MM.1S (cell line): ENCODE results near the gene TMEM82.

ENCODE experiments used
- DNase-seq: peaks from one replicate; pipeline ENCODE4 v3.0.0-alpha.2; 2015
- H2AFZ ChIP-seq: fragments of 300-600 bp; sonication (generic); 2 replicates; pipeline ENCODE4 v1.6.0; 2016; ENCODE audit warnings: antibody characterized with exemption, low read length
- H3F3A ChIP-seq: fragments of 300-600 bp; sonication (generic); 2 replicates; pipeline ENCODE4 v1.6.1; 2016; ENCODE audit warnings: mild to moderate bottlenecking, antibody characterized with exemption, low read length, moderate library complexity, mixed read lengths; ENCODE audit not compliant: insufficient read depth
- H3K27ac ChIP-seq: fragments of 300-600 bp; sonication (generic); 2 replicates; pipeline ENCODE4 v1.5.1; 2016; ENCODE audit warnings: mild to moderate bottlenecking, low read length
- H3K27me3 ChIP-seq: fragments of 300-600 bp; sonication (generic); replicated peaks from 2 replicates; pipeline ENCODE4 v1.6.0; 2016; ENCODE audit warnings: low read length; ENCODE audit not compliant: insufficient read depth
- H3K36me3 ChIP-seq: fragments of 300-600 bp; sonication (generic); replicated peaks from 2 replicates; pipeline ENCODE4 v1.6.1; 2016; ENCODE audit warnings: mild to moderate bottlenecking, low read length, mixed read lengths; ENCODE audit not compliant: insufficient read depth
- H3K4me1 ChIP-seq: fragments of 300-600 bp; sonication (generic); 2 replicates; pipeline ENCODE4 v1.6.1; 2016; ENCODE audit warnings: low read length, mixed read lengths
- H3K4me2 ChIP-seq: fragments of 300-600 bp; sonication (generic); 2 replicates; pipeline ENCODE4 v1.6.0; 2016; ENCODE audit warnings: low read depth, low read length
- H3K4me3 ChIP-seq: fragments of 300-600 bp; sonication (generic); 2 replicates; pipeline ENCODE4 v1.5.1; 2016; ENCODE audit warnings: low read length, mixed read lengths
- H3K79me2 ChIP-seq: fragments of 300-600 bp; sonication (generic); 2 replicates; pipeline ENCODE4 v1.6.1; 2016; ENCODE audit warnings: mixed run types, low read length, mixed read lengths
- H3K9ac ChIP-seq: fragments of 300-600 bp; sonication (generic); 2 replicates; pipeline ENCODE4 v1.6.1; 2016; ENCODE audit warnings: low read length, mixed read lengths
- H3K9me2 ChIP-seq: fragments of 300-600 bp; sonication (generic); replicated peaks from 2 replicates; pipeline ENCODE4 v1.6.1; 2016; ENCODE audit warnings: mild to moderate bottlenecking, low read length, mixed read lengths; ENCODE audit not compliant: insufficient read depth
- H3K9me3 ChIP-seq: fragments of 300-600 bp; sonication (generic); replicated peaks from 2 replicates; pipeline ENCODE4 v1.6.1; 2016; ENCODE audit warnings: mild to moderate bottlenecking, low read length, mixed read lengths; ENCODE audit not compliant: insufficient read depth
- H4K20me1 ChIP-seq: fragments of 300-600 bp; sonication (generic); 2 replicates; pipeline ENCODE4 v1.6.1; 2016; ENCODE audit warnings: mild to moderate bottlenecking, low read length, moderate library complexity, mixed read lengths; ENCODE audit not compliant: insufficient read depth
- CTCF ChIP-seq: fragments of 300-600 bp; sonication (generic); IDR thresholded peaks from 2 replicates; pipeline ENCODE4 v1.5.1; 2016; ENCODE audit warnings: antibody characterized with exemption, low read length, mixed read lengths
- EZH2 ChIP-seq: fragments of 300-600 bp; sonication (generic); optimal IDR thresholded peaks from 2 replicates; pipeline ENCODE3; 2017; ENCODE audit warnings: low read depth, mild to moderate bottlenecking, antibody characterized with exemption, low read length, mixed read lengths
- EZH2phosphoT487 ChIP-seq: fragments of 300-600 bp; sonication (generic); IDR thresholded peaks from 2 replicates; pipeline ENCODE4 v1.6.1; 2018; ENCODE audit warnings: antibody characterized with exemption, low read length

The TMEM82 gene

GRCh38 chr1:15777909-15778707 is 35.8 kb downstream of the TMEM82 start:
- no peaks in the 10 kb centered on the region for H3K36me3 ChIP-seq
- no peak overlapping the region for H3K4me2 ChIP-seq
- no peaks in the 10 kb centered on the region for H3K79me2 ChIP-seq
- H3K9me2 ChIP-seq, result no peaks in the 10 kb centered on the region
- DNase-seq, result no peak
- no peak overlapping the region for H2AFZ ChIP-seq
- H3K27ac ChIP-seq, result no peak overlapping the region
- no peak for TF ChIP-seq EZH2
- no peak for TF ChIP-seq EZH2phosphoT487
- TF ChIP-seq CTCF, result no peak
- no peak overlapping the region for H3K9ac ChIP-seq
- H3F3A ChIP-seq, result no peaks in the 10 kb centered on the region
- no peaks in the 10 kb centered on the region for H3K4me1 ChIP-seq
- no peaks in the 10 kb centered on the region for H3K27me3 ChIP-seq
- no peaks in the 10 kb centered on the region for H3K9me3 ChIP-seq
- H3K4me3 ChIP-seq, result no peak overlapping the region
- H4K20me1 ChIP-seq, result no peaks in the 10 kb centered on the region

- DNase-seq, result no peak
- Histone ChIP-seq H3K9me2 (no peaks in the 10 kb centered on the region), H3K36me3 (no peaks in the 10 kb centered on the region)
Observed at GRCh38 chr1:15785683-15786082, 43.4 kb downstream of the TMEM82 start.

GRCh38 chr1:15786581-15786980 is 44.3 kb downstream of the TMEM82 start:
- Histone ChIP-seq H3K27ac (no peak overlapping the region), H3K79me2 (no peaks in the 10 kb centered on the region), H3K9ac (no peak overlapping the region), H3K9me3 (no peaks in the 10 kb centered on the region), H3K36me3 (no peaks in the 10 kb centered on the region), H3K4me2 (no peak overlapping the region), H4K20me1 (no peaks in the 10 kb centered on the region), H3F3A (no peaks in the 10 kb centered on the region), H2AFZ (no peak overlapping the region), H3K27me3 (no peaks in the 10 kb centered on the region), H3K4me1 (no peaks in the 10 kb centered on the region), H3K4me3 (no peak overlapping the region), H3K9me2 (no peaks in the 10 kb centered on the region)
- TF ChIP-seq EZH2 (no peak), EZH2phosphoT487 (no peak), CTCF (no peak)
- no peak for DNase-seq

More at GRCh38 chr1:15785683-15786082, 43.4 kb downstream of the TMEM82 start:
- H3K4me1 ChIP-seq, result no peaks in the 10 kb centered on the region
- H3F3A ChIP-seq, result no peaks in the 10 kb centered on the region
- no peaks in the 10 kb centered on the region for H3K9me3 ChIP-seq
- no peaks in the 10 kb centered on the region for H3K79me2 ChIP-seq
- no peak for TF ChIP-seq EZH2phosphoT487
- no peak for TF ChIP-seq CTCF
- no peak for TF ChIP-seq EZH2
- H3K4me3 ChIP-seq, result no peak overlapping the region
- no peaks in the 10 kb centered on the region for H4K20me1 ChIP-seq
- no peak overlapping the region for H3K4me2 ChIP-seq
- H2AFZ ChIP-seq, result no peak overlapping the region
- no peaks in the 10 kb centered on the region for H3K27me3 ChIP-seq
- no peak overlapping the region for H3K27ac ChIP-seq
- no peak overlapping the region for H3K9ac ChIP-seq
